Hematopoietic multipotent progenitor cell treated with erythropoietin and hydrocortisone succinate and interleukin-3 and kit ligand, for 8 days (in vitro differentiated cells): ENCODE results near the gene DTL.

Experiments used
- DNase-seq: peaks from one replicate; pipeline ENCODE4 v3.0.0-alpha.2; 2015

Gene DTL

GRCh38 chr1:212091438-212092121 lies 56.0 kb downstream of the DTL start:
- no peak for DNase-seq

GRCh38 chr1:212097360-212097759 lies 61.8 kb downstream of the DTL start:
- no peak for DNase-seq

- no peak for DNase-seq
These were observed 62.8 kb downstream of the DTL start for GRCh38 chr1:212098310-212098709.

- DNase-seq: no peak
These were observed 63.2 kb downstream of the DTL start for GRCh38 chr1:212098771-212099170.

GRCh38 chr1:212101251-212101650 lies 65.7 kb downstream of the DTL start:
- no peak for DNase-seq

GRCh38 chr1:212101735-212102134 lies 66.2 kb downstream of the DTL start:
- no peak for DNase-seq

- DNase-seq: no peak
These were observed 69.2 kb downstream of the DTL start for GRCh38 chr1:212104586-212105325.

GRCh38 chr1:212106286-212106792 lies 70.8 kb downstream of the DTL start:
- no peak for DNase-seq

GRCh38 chr1:212107481-212107880 lies 71.9 kb downstream of the DTL start:
- no peak for DNase-seq

- no peak for DNase-seq
These were observed 72.6 kb downstream of the DTL start for GRCh38 chr1:212108187-212108586.

GRCh38 chr1:212108981-212109380 lies 73.4 kb downstream of the DTL start:
- no peak for DNase-seq

- peak; percentile 18 for DNase-seq
These were observed 74.2 kb downstream of the DTL start for GRCh38 chr1:212109728-212110127.

GRCh38 chr1:212110617-212111016 lies 75.1 kb downstream of the DTL start:
- no peak for DNase-seq

GRCh38 chr1:212111536-212111935 lies 76.0 kb downstream of the DTL start:
- DNase-seq: no peak

GRCh38 chr1:212113706-212114105 lies 78.2 kb downstream of the DTL start:
- no peak for DNase-seq

GRCh38 chr1:212118167-212118871 lies 82.8 kb downstream of the DTL start:
- DNase-seq: peak; percentile 30

- DNase-seq: no peak
These were observed 83.3 kb downstream of the DTL start for GRCh38 chr1:212118872-212119260.

- DNase-seq: no peak
These were observed 83.9 kb downstream of the DTL start for GRCh38 chr1:212119397-212119837.

- no peak for DNase-seq
These were observed 84.3 kb downstream of the DTL start for GRCh38 chr1:212119863-212120262.

- peak; percentile 67 for DNase-seq
These were observed 86.2 kb downstream of the DTL start for GRCh38 chr1:212121779-212122178.

- peak; percentile 26 for DNase-seq
These were observed 89.4 kb downstream of the DTL start for GRCh38 chr1:212124690-212125582.

GRCh38 chr1:212125654-212126053 lies 90.1 kb downstream of the DTL start:
- DNase-seq: peak; percentile 27

- no peak for DNase-seq
These were observed 91.7 kb downstream of the DTL start for GRCh38 chr1:212127221-212127620.
